Inflammatory macrophage treated with lipopolysaccharide for 1 hour (primary cell): ENCODE measurements around the gene LRRN2.
"Not testable (repeated sequence)": the region's sequence is repeated elsewhere in the genome, so short reads cannot be mapped to it uniquely, and the experiment has no call there.

Source experiments
- DNase-seq, 2 donors: peaks; one replicate each; pipeline ENCODE4 v3.0.0-alpha.2; 2020 to 2022

LRRN2 gene

GRCh38 chr1:204685236-204686006 is at the start of gene LRRN2:
Gene LRRN2 (minus strand): TSS chr1:204685738. CDS start chr1:204619992, 65,746 bp downstream.
- no peak for DNase-seq

- DNase-seq, result no peak
These were observed 49.5 kb upstream of the LRRN2 start for GRCh38 chr1:204735042-204735441.

- no peak for DNase-seq
These were observed 48.5 kb upstream of the LRRN2 start for GRCh38 chr1:204733869-204734596.

GRCh38 chr1:204733289-204733688 is 47.8 kb upstream of the LRRN2 start:
- no peak for DNase-seq

- no peak for DNase-seq
These were observed 46.5 kb upstream of the LRRN2 start for GRCh38 chr1:204731985-204732575.

- DNase-seq, result no peak
These were observed 46.0 kb upstream of the LRRN2 start for GRCh38 chr1:204731509-204731908.

- no peak for DNase-seq
These were observed 45.4 kb upstream of the LRRN2 start for GRCh38 chr1:204730826-204731459.

- no peak for DNase-seq
These were observed 44.0 kb upstream of the LRRN2 start for GRCh38 chr1:204729516-204729915.

GRCh38 chr1:204728456-204728855 is 42.9 kb upstream of the LRRN2 start:
- DNase-seq, result no peak

GRCh38 chr1:204728045-204728444 is 42.5 kb upstream of the LRRN2 start:
- no peak for DNase-seq

GRCh38 chr1:204727438-204727837 is 41.9 kb upstream of the LRRN2 start:
- not testable (repeated sequence) for DNase-seq

GRCh38 chr1:204726478-204726877 is 40.9 kb upstream of the LRRN2 start:
- DNase-seq, result no peak

- no peak for DNase-seq
These were observed 40.4 kb upstream of the LRRN2 start for GRCh38 chr1:204725821-204726448.

- DNase-seq, result no peak
These were observed 37.7 kb upstream of the LRRN2 start for GRCh38 chr1:204723131-204723787.

- DNase-seq, result no peak
These were observed 36.0 kb upstream of the LRRN2 start for GRCh38 chr1:204721373-204722055.

- no peak for DNase-seq
These were observed 31.1 kb upstream of the LRRN2 start for GRCh38 chr1:204716660-204717059.

GRCh38 chr1:204714861-204715511 is 29.4 kb upstream of the LRRN2 start:
- no peak for DNase-seq

GRCh38 chr1:204714194-204714860 is 28.8 kb upstream of the LRRN2 start:
- no peak for DNase-seq

- DNase-seq, result no peak
These were observed 28.0 kb upstream of the LRRN2 start for GRCh38 chr1:204713541-204713940.

- DNase-seq, result no peak
These were observed 27.3 kb upstream of the LRRN2 start for GRCh38 chr1:204712708-204713430.
